ENCODE measurements around the gene COBLL1.

The COBLL1 gene

GRCh38 chr2:164812378-164812777 is 29.2 kb downstream of the COBLL1 start:
- no peak for TF ChIP-seq SIN3A (IDR thresholded peaks at IDR 0.05; ENCODE audit: borderline replicate concordance, insufficient read depth, low read length)
- no peak for TF ChIP-seq POLR2AphosphoS5 (IDR thresholded peaks at IDR 0.05; ENCODE audit: low read depth, low read length)
- no peak for TF ChIP-seq TAF1 (IDR thresholded peaks at IDR 0.05; ENCODE audit: borderline replicate concordance, insufficient read depth, low read length)
- no peak for TF ChIP-seq FOXP2 (optimal IDR thresholded peaks at IDR 0.05; ENCODE audit: borderline replicate concordance, extremely low read depth, extremely low read length, insufficient read depth)
- no peak for TF ChIP-seq REST (IDR thresholded peaks at IDR 0.05; ENCODE audit: insufficient read depth in 1 of 2, low read depth in 2 of 2, low read length in 2 of 2)

DNA sequence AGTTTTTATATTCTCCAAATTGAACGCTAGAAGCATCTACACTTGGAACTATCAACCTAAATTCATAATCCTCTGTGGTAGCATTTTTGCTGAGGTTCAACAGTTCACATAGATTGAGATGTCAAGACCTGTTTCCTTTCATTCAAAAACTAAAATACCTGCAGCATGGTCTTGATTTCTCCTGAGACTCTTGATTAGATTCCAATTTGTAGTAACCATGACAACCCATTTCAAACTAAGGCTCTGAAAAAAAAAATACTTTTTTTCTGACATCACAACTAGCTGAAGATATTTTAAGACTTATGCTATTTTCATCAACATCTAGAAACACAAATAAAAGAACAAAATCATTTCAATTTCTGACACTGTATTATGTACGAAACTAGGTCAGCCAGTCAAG is 29.8 kb downstream of the COBLL1 start:
- TF ChIP-seq FOXP2 (optimal IDR thresholded peaks at IDR 0.05; ENCODE audit: borderline replicate concordance, extremely low read depth, extremely low read length, insufficient read depth) (no peak), TAF1 (IDR thresholded peaks at IDR 0.05; ENCODE audit: borderline replicate concordance, insufficient read depth, low read length) (no peak), SIN3A (IDR thresholded peaks at IDR 0.05; ENCODE audit: borderline replicate concordance, insufficient read depth, low read length) (no peak), REST (IDR thresholded peaks at IDR 0.05; ENCODE audit: insufficient read depth in 1 of 2, low read depth in 2 of 2, low read length in 2 of 2) (no peak), POLR2AphosphoS5 (IDR thresholded peaks at IDR 0.05; ENCODE audit: low read depth, low read length) (no peak)

- no peak for TF ChIP-seq FOXP2 (optimal IDR thresholded peaks at IDR 0.05; ENCODE audit: borderline replicate concordance, extremely low read depth, extremely low read length, insufficient read depth)
- TF ChIP-seq POLR2AphosphoS5 (IDR thresholded peaks at IDR 0.05; ENCODE audit: low read depth, low read length), result no peak
- no peak for TF ChIP-seq REST (IDR thresholded peaks at IDR 0.05; ENCODE audit: insufficient read depth in 1 of 2, low read depth in 2 of 2, low read length in 2 of 2)
- TF ChIP-seq SIN3A (IDR thresholded peaks at IDR 0.05; ENCODE audit: borderline replicate concordance, insufficient read depth, low read length), result no peak
- no peak for TF ChIP-seq TAF1 (IDR thresholded peaks at IDR 0.05; ENCODE audit: borderline replicate concordance, insufficient read depth, low read length)
These were observed 30.8 kb downstream of the COBLL1 start for GRCh38 chr2:164810843-164811242.

GRCh38 chr2:164808776-164809175 is 32.8 kb downstream of the COBLL1 start:
- TF ChIP-seq SIN3A (IDR thresholded peaks at IDR 0.05; ENCODE audit: borderline replicate concordance, insufficient read depth, low read length) (no peak), TAF1 (IDR thresholded peaks at IDR 0.05; ENCODE audit: borderline replicate concordance, insufficient read depth, low read length) (no peak), FOXP2 (optimal IDR thresholded peaks at IDR 0.05; ENCODE audit: borderline replicate concordance, extremely low read depth, extremely low read length, insufficient read depth) (no peak), POLR2AphosphoS5 (IDR thresholded peaks at IDR 0.05; ENCODE audit: low read depth, low read length) (no peak), REST (IDR thresholded peaks at IDR 0.05; ENCODE audit: insufficient read depth in 1 of 2, low read depth in 2 of 2, low read length in 2 of 2) (no peak)
